Endothelial cell of umbilical vein (primary cell): ENCODE measurements around the gene SPAG16. TPM values are rescaled to one million over a fixed set of nuclear protein-coding genes. Genes with fewer than 3 reads are reported as not detected.

Experiments used
- BruUV-seq: library from RNA; stranded (reverse); fragments of 400-500 nt; replicated peaks from 2 replicates; lab custom pipeline; 2021; lab: Mats Ljungman, UMichigan
- CTCF ChIA-PET: fragments of 300-600, 350-600 bp; sonication (Branson Sonifier 250); formaldehyde crosslinking; loops from one replicate; lab custom pipeline; 2021; ENCODE audit warnings: antibody characterized with exemption, inconsistent platforms; lab: Charles Lee
- POLR2A ChIA-PET: fragments of 300-600, 350-600 bp; sonication (Branson Sonifier 250); formaldehyde crosslinking; loops from one replicate; lab custom pipeline; 2021; ENCODE audit warnings: antibody characterized with exemption, inconsistent platforms; lab: Charles Lee
- DNase-seq: peaks from one replicate; pipeline ENCODE4 v3.0.0-alpha.2; 2011; ENCODE audit warnings: low read depth, low spot score
- FAIRE-seq: peaks from 2 replicates; lab custom pipeline; 2011; peaks lifted over from hg19 to GRCh38; lab: Jason Lieb, UNC
- H2AFZ ChIP-seq: 2 replicates; pipeline ENCODE4 v1.6.0; 2012; ENCODE audit warnings: low read depth, low read length, control low read depth, inconsistent platforms
- H3K27ac ChIP-seq: 2 replicates; pipeline ENCODE4 v1.5.1; 2011; ENCODE audit warnings: low read depth, mild to moderate bottlenecking, control low read depth, low read length, moderate library complexity; ENCODE audit not compliant: insufficient read depth
- H3K27me3 ChIP-seq, 2 experiments: 2 replicates each; pipeline versions ENCODE4 v1.6.0 to v1.6.1; 2011; ENCODE audit warnings: low read length in 2 of 2, mixed read lengths in 1 of 2; ENCODE audit not compliant: control insufficient read depth in 2 of 2, insufficient read depth in 2 of 2
- H3K36me3 ChIP-seq, 2 experiments: 2 replicates in 1 of 2; 3 replicates in 1 of 2; pipeline ENCODE4 v1.5.1; 2011; ENCODE audit warnings: low read length in 2 of 2, mild to moderate bottlenecking in 1 of 2, moderate library complexity in 1 of 2; ENCODE audit not compliant: control insufficient read depth in 2 of 2, insufficient read depth in 2 of 2; ENCODE audit errors: extremely low read depth in 1 of 2
- H3K4me1 ChIP-seq: 3 replicates; pipeline ENCODE4 v1.5.1; 2011; ENCODE audit warnings: mild to moderate bottlenecking, low read length; ENCODE audit not compliant: control insufficient read depth, insufficient read depth; ENCODE audit errors: extremely low read depth
- H3K4me2 ChIP-seq: 2 replicates; pipeline ENCODE4 v1.6.1; 2011; ENCODE audit warnings: low read length, control low read depth, mixed read lengths; ENCODE audit not compliant: insufficient read depth
- H3K4me3 ChIP-seq, 3 experiments: fragments of 200-600 bp in 1 of 3; sonication (generic), shearing (Covaris generic) in 1 of 3; replicated peaks in 1 of 3; 2 replicates each; pipeline ENCODE4 v1.5.1; 2011 to 2016; ENCODE audit warnings: control low read depth in 3 of 3, low read length in 3 of 3, mild to moderate bottlenecking in 2 of 3, inconsistent platforms in 1 of 3, low read depth in 1 of 3, moderate library complexity in 1 of 3; ENCODE audit not compliant: insufficient read depth in 1 of 3
- H3K79me2 ChIP-seq: 2 replicates; pipeline ENCODE4 v1.6.0; 2012; ENCODE audit warnings: low read length, inconsistent platforms; ENCODE audit not compliant: control insufficient read depth, insufficient read depth
- H3K9ac ChIP-seq: replicated peaks from 2 replicates; pipeline ENCODE3; 2011; ENCODE audit warnings: low read length, control low read depth; ENCODE audit not compliant: insufficient read depth; ENCODE audit errors: extremely low read depth
- H3K9me1 ChIP-seq: replicated peaks from 3 replicates; pipeline ENCODE4 v1.6.0; 2011; ENCODE audit warnings: mild to moderate bottlenecking, low read length; ENCODE audit not compliant: control insufficient read depth, insufficient read depth; ENCODE audit errors: extremely low read depth
- H3K9me3 ChIP-seq: replicated peaks from 2 replicates; pipeline ENCODE4 v1.5.1; 2012; ENCODE audit warnings: low read length, inconsistent platforms; ENCODE audit not compliant: control insufficient read depth, insufficient read depth
- H4K20me1 ChIP-seq: replicated peaks from 2 replicates; pipeline ENCODE3; 2011; ENCODE audit warnings: mild to moderate bottlenecking, low read length; ENCODE audit not compliant: control insufficient read depth, insufficient read depth; ENCODE audit errors: extremely low read depth
- EZH2 ChIP-seq: IDR thresholded peaks from 2 replicates; pipeline ENCODE4 v1.6.1; 2012; ENCODE audit warnings: borderline replicate concordance, low read depth, mild to moderate bottlenecking, moderate library complexity, low read length, inconsistent platforms; ENCODE audit not compliant: severe bottlenecking
- FOS ChIP-seq: IDR thresholded peaks from 2 replicates; pipeline ENCODE4 v1.6.1; 2011; ENCODE audit warnings: mild to moderate bottlenecking, low read length, moderate library complexity, borderline replicate concordance; ENCODE audit not compliant: insufficient read depth
- GATA2 ChIP-seq: IDR thresholded peaks from 2 replicates; pipeline ENCODE4 v1.7.0; 2011; ENCODE audit warnings: low read depth, mild to moderate bottlenecking, moderate library complexity, mixed read lengths, low read length; ENCODE audit not compliant: insufficient read length, insufficient read depth
- JUN ChIP-seq: IDR thresholded peaks from 2 replicates; pipeline ENCODE4 v1.6.1; 2011; ENCODE audit warnings: borderline replicate concordance, low read depth; ENCODE audit not compliant: insufficient read length, insufficient read depth
- MYC ChIP-seq: IDR thresholded peaks from one replicate; pipeline ENCODE4 v1.6.1; 2011; ENCODE audit warnings: mild to moderate bottlenecking, low read depth, low read length
- POLR2A ChIP-seq: IDR thresholded peaks from 2 replicates; pipeline ENCODE4 v1.6.1; 2012; ENCODE audit warnings: low read depth, mild to moderate bottlenecking, control low read depth, low read length
- POLR2AphosphoS5 ChIP-seq: IDR thresholded peaks from 2 replicates; pipeline ENCODE4 v1.6.1; 2012; ENCODE audit warnings: low read depth, mild to moderate bottlenecking, control low read depth, low read length, moderate library complexity; ENCODE audit not compliant: insufficient read depth
- dilution Hi-C: fragments of 300-500 bp; cut with MboI; formaldehyde crosslinking; loops from one replicate; pipeline ENCODE4 v1.15.0; 2019; ENCODE audit warnings: low sequenced_read_pairs; ENCODE audit not compliant: extremely low pct_ligation_motif_present
- intact Hi-C: fragments of 100-400 bp; cut with micrococcal nuclease; formaldehyde crosslinking; loops from one replicate; pipeline ENCODE4 v1.10.0; 2022
- polyA plus RNA-seq, 4 experiments: library from polyadenylated mRNA; depleted of rRNA in 3 of 4; stranded (reverse) in 3 of 4; unstranded in 1 of 4; fragments of >200 nt; gene quantifications; 2 replicates each; pipeline versions ENCODE4 v1.2.1 to v1.2.3, GENCODE V29; 2011 to 2012; ENCODE audit warnings: missing spikeins in 1 of 4
- total RNA-seq: library from RNA; stranded (reverse); gene quantifications from 2 replicates; pipeline ENCODE4 v1.2.3, GENCODE V29; 2021
- TF ChIP-seq, protein P1 (sequence below), 2 donors: IDR thresholded peaks; 1 replicate in 1 of 2; 2 replicates in 1 of 2; pipeline ENCODE4 v1.5.1; 2011; ENCODE audit warnings: low read length in 2 of 2, mild to moderate bottlenecking in 2 of 2, moderate library complexity in 2 of 2, control low read depth in 1 of 2, inconsistent platforms in 1 of 2, low read depth in 1 of 2; ENCODE audit not compliant: insufficient read depth in 1 of 2; ENCODE audit errors: extremely low read depth in 1 of 2
- TF ChIP-seq, protein P2 (sequence below): IDR thresholded peaks from 2 replicates; pipeline ENCODE4 v1.6.1; 2011; ENCODE audit not compliant: insufficient read depth, insufficient read length

Gene SPAG16
- total and polyA plus RNA-seq, 2 donors (not counting 3 experiments of a cell fraction or from before 2014, with no cell fraction given): 4.0 to 7.7 TPM

DNA sequence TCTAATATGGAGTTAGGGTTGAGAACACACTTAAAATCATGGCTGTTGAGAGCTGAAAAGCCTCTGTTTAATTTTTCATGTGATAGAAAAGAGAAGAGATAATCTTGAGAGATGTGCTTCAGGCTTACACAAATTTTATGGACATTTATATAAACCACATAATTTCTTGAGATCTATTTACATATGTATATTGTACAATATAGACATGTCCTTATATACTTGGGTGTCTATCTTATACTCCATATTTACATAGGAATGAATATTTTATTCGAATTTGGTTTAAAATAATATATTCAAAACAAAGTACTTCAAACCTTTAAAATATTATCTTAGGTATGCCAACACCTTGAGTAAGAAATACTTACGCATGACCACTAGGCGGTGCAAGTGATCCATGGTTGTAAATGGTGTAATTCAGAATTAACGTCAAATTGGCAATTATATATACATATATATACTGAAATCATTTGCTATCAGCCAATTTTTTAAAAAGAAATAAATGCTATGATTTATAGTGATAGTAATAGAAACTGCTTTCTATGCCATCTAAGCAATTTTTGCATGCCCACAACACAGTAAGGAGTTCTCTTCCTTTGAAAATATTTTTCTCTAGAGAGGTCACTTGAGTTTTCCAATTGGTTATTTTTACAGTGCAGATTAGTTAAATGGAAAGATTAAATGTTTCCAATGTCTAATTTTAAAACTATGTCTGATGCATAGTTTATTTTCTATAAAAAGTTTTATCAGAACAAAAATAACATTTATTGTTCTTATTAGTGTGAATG lies 37.6 kb upstream of the SPAG16 start:
- no peak overlapping the region for H2AFZ ChIP-seq
- H3K27me3 ChIP-seq: no peaks in the 10 kb centered on the region
- H3K4me1 ChIP-seq: no peaks in the 10 kb centered on the region
- no peaks in the 10 kb centered on the region for H3K9me1 ChIP-seq
- intact Hi-C loops (loop anchor here (1.0 to 2.0 kb wide), 2 partner anchors 560 to 688 kb away; no protein-coding TSS in a partner anchor), dilution Hi-C loops (no loop called here)
- no peak overlapping the region for H3K27ac ChIP-seq
- DNase-seq: peak; percentile 54
- H3K79me2 ChIP-seq: no peaks in the 10 kb centered on the region
- H3K4me3 ChIP-seq: no peak overlapping the region
- no peaks in the 10 kb centered on the region for H3K36me3 ChIP-seq
- ChIA-PET POLR2A (no interaction called here), CTCF (interaction anchor here (1.5 kb wide), 1 partner anchor 1624 kb away, joined by 3 read pairs; no protein-coding TSS in a partner anchor)
- H3K9ac ChIP-seq: no peak overlapping the region
- TF ChIP-seq, protein P1, sequence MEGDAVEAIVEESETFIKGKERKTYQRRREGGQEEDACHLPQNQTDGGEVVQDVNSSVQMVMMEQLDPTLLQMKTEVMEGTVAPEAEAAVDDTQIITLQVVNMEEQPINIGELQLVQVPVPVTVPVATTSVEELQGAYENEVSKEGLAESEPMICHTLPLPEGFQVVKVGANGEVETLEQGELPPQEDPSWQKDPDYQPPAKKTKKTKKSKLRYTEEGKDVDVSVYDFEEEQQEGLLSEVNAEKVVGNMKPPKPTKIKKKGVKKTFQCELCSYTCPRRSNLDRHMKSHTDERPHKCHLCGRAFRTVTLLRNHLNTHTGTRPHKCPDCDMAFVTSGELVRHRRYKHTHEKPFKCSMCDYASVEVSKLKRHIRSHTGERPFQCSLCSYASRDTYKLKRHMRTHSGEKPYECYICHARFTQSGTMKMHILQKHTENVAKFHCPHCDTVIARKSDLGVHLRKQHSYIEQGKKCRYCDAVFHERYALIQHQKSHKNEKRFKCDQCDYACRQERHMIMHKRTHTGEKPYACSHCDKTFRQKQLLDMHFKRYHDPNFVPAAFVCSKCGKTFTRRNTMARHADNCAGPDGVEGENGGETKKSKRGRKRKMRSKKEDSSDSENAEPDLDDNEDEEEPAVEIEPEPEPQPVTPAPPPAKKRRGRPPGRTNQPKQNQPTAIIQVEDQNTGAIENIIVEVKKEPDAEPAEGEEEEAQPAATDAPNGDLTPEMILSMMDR (IDR thresholded peaks at IDR 0.05; ENCODE audit: extremely low read depth in 1 of 2, insufficient read depth in 1 of 2, low read depth in 1 of 2, low read length in 2 of 2): peak; percentile 42 to 52
- TF ChIP-seq, protein P2, sequence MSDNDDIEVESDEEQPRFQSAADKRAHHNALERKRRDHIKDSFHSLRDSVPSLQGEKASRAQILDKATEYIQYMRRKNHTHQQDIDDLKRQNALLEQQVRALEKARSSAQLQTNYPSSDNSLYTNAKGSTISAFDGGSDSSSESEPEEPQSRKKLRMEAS: no peak
- BruUV-seq: no TSS peak
- H3K4me2 ChIP-seq: no peak overlapping the region
- H4K20me1 ChIP-seq: no peaks in the 10 kb centered on the region
- peak; percentile 62 for FAIRE-seq
- H3K9me3 ChIP-seq: no peaks in the 10 kb centered on the region

DNA sequence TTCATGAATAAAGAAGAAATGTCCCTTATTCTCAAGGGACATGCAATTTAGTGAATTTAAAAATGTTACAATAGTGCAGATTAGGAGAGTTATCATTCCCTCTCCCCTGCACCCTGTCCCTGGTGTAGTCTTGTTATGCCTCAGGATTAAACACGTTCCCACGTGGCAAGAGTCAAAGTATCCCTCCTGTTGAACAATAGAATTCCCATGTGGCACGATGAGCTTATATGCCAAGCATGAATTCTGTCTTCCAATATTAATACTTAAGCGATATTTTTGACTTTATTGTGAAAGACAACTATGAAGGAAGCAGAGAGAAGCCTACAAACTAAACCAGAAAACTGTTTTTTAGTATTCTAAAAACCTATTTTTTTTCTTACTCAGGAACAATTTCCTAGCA lies 36.7 kb upstream of the SPAG16 start:
- FAIRE-seq (no peak), DNase-seq (no peak)
- Histone ChIP-seq H3K27ac (no peak overlapping the region), H3K27me3 (no peaks in the 10 kb centered on the region), H3K9me3 (no peaks in the 10 kb centered on the region), H3K9me1 (no peaks in the 10 kb centered on the region), H3K4me3 (no peak overlapping the region), H2AFZ (no peak overlapping the region), H3K36me3 (no peaks in the 10 kb centered on the region), H3K4me2 (no peak overlapping the region), H3K4me1 (no peaks in the 10 kb centered on the region), H4K20me1 (no peaks in the 10 kb centered on the region), H3K79me2 (no peaks in the 10 kb centered on the region), H3K9ac (no peak overlapping the region)
- TF ChIP-seq POLR2A (no peak), JUN (no peak), EZH2 (no peak), GATA2 (no peak), MYC (no peak), FOS (no peak), POLR2AphosphoS5 (no peak)
- TF ChIP-seq, protein P2: no peak
- TF ChIP-seq, protein P1 (IDR thresholded peaks at IDR 0.05; ENCODE audit: extremely low read depth in 1 of 2, insufficient read depth in 1 of 2, low read depth in 1 of 2, low read length in 2 of 2): no peak
- intact Hi-C loops: loop anchor here (1.0 to 2.0 kb wide), 2 partner anchors 561 to 687 kb away; no protein-coding TSS in a partner anchor
- ChIA-PET CTCF (interaction anchor here (1.0 to 1.5 kb wide), 3 partner anchors 13 to 1623 kb away, joined by 3 read pairs; no protein-coding TSS in a partner anchor), POLR2A (no interaction called here)
- BruUV-seq: no TSS peak
- dilution Hi-C loops: no loop called here
